Peyer's patch (tissue), 4 donors: ENCODE data around the gene CARTPT. TPM values are rescaled to one million over a fixed set of nuclear protein-coding genes. Genes with fewer than 3 reads are reported as not detected.

Source experiments
- DNase-seq, 3 donors: peaks; one replicate each; pipeline ENCODE4 v3.0.0-alpha.2; 2017 to 2019
- H3K27ac ChIP-seq, 4 donors: fragments of 200-600 bp; sonication (generic); one replicate each; pipeline ENCODE4 v1.5.1; 2016 to 2019
- H3K27me3 ChIP-seq, 2 donors: fragments of 200-600 bp; sonication (generic); one replicate each; pipeline ENCODE4 v1.5.1; 2019
- H3K36me3 ChIP-seq, 3 donors: fragments of 200-600 bp; sonication (generic); one replicate each; pipeline ENCODE4 v1.5.1; 2016 to 2019
- H3K4me1 ChIP-seq, 4 donors: fragments of 200-600 bp; sonication (generic); one replicate each; pipeline ENCODE4 v1.5.1; 2016 to 2019
- H3K4me3 ChIP-seq, 4 donors: fragments of 200-600 bp; sonication (generic); 1 replicate in 3 of 4; 2 replicates in 1 of 4; pipeline ENCODE4 v1.5.1; 2016 to 2019; ENCODE audit warnings: mild to moderate bottlenecking in 1 of 4
- H3K9me3 ChIP-seq, 4 donors: fragments of 200-600 bp; sonication (generic); one replicate each; pipeline ENCODE4 v1.5.1; 2016 to 2019; ENCODE audit warnings: mild to moderate bottlenecking in 1 of 4
- CTCF ChIP-seq, 6 experiments: fragments of 450-650 bp in 4 of 6; fragments of 200-600 bp in 2 of 6; sonication (generic) in 1 of 6; IDR thresholded peaks; one replicate each; pipeline ENCODE4 v1.5.1; 2017 to 2019; ENCODE audit warnings: antibody characterized with exemption in 6 of 6, mild to moderate bottlenecking in 3 of 6, moderate library complexity in 1 of 6
- POLR2A ChIP-seq, 2 donors: fragments of 450-650 bp; IDR thresholded peaks; one replicate each; pipeline ENCODE4 v1.5.1; 2017; ENCODE audit warnings: antibody characterized with exemption in 2 of 2, mild to moderate bottlenecking in 2 of 2, moderate library complexity in 2 of 2
- total RNA-seq, 4 donors: library from RNA; depleted of rRNA; stranded (reverse); fragments of >200 nt; gene quantifications; one replicate each; pipeline ENCODE4 v1.1.0, GENCODE V29; 2016

The CARTPT gene
- total RNA-seq, 4 donors from 2014 or later, result not detected

DNA sequence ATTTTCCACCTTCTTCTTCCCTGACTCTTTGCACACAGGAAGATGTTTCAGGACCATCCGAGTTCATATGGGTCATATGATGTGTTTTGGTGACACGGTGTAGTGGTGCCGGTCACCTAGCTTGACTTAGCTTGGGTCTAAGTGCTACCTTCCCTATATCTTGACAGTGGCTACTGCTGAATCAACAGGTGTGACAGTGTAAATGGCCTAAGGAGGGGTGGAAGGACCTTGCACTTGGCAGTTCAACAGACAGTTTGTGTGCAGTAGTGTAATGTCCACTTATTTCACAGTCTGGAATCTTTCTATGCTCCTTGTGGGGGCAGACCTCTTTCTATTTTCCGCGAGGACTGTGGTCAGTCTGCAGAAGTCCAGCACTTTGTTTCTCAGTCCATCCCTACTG lies 43.8 kb downstream of the CARTPT start:
- no peaks in the 10 kb centered on the region for H3K4me1 ChIP-seq
- H3K27ac ChIP-seq, result no peak overlapping the region
- no peaks in the 10 kb centered on the region for H3K36me3 ChIP-seq
- H3K4me3 ChIP-seq, result no peak overlapping the region
- H3K9me3 ChIP-seq, result no peaks in the 10 kb centered on the region
- H3K27me3 ChIP-seq, result no peaks in the 10 kb centered on the region
- TF ChIP-seq POLR2A (IDR thresholded peaks at IDR 0.05) (no peak), CTCF (IDR thresholded peaks at IDR 0.05) (no peak)
- no peak for DNase-seq

- Histone ChIP-seq H3K9me3 (no peaks in the 10 kb centered on the region), H3K36me3 (no peaks in the 10 kb centered on the region), H3K27ac (no peak overlapping the region), H3K4me3 (no peak overlapping the region), H3K4me1 (no peaks in the 10 kb centered on the region), H3K27me3 (no peaks in the 10 kb centered on the region)
- no peak for TF ChIP-seq POLR2A (IDR thresholded peaks at IDR 0.05)
- TF ChIP-seq CTCF (IDR thresholded peaks at IDR 0.05), result no peak
- DNase-seq, result no peak
Observed at GRCh38 chr5:71767661-71768060, 48.6 kb downstream of the CARTPT start.

- H3K4me3 ChIP-seq, result no peak overlapping the region
- no peak for DNase-seq
- H3K36me3 ChIP-seq, result no peaks in the 10 kb centered on the region
- H3K4me1 ChIP-seq, result no peaks in the 10 kb centered on the region
- H3K27ac ChIP-seq, result no peak overlapping the region
- no peaks in the 10 kb centered on the region for H3K27me3 ChIP-seq
- H3K9me3 ChIP-seq, result no peaks in the 10 kb centered on the region
- no peak for TF ChIP-seq POLR2A (IDR thresholded peaks at IDR 0.05)
- TF ChIP-seq CTCF (IDR thresholded peaks at IDR 0.05), result no peak
Observed at GRCh38 chr5:71769287-71769686, 50.2 kb downstream of the CARTPT start.

- no peak overlapping the region for H3K4me3 ChIP-seq
- H3K9me3 ChIP-seq, result no peaks in the 10 kb centered on the region
- H3K27ac ChIP-seq, result no peak overlapping the region
- no peaks in the 10 kb centered on the region for H3K27me3 ChIP-seq
- DNase-seq, result no peak
- H3K36me3 ChIP-seq, result no peaks in the 10 kb centered on the region
- no peaks in the 10 kb centered on the region for H3K4me1 ChIP-seq
- no peak for TF ChIP-seq CTCF (IDR thresholded peaks at IDR 0.05)
- TF ChIP-seq POLR2A (IDR thresholded peaks at IDR 0.05), result no peak
Observed at GRCh38 chr5:71770381-71770780, 51.3 kb downstream of the CARTPT start.

Other genes starting within 250 kb of the CARTPT start
- 10 to 100 TPM; 37.3 to 50.3 (median 43.3) TPM for gene MCCC2, start 131.9 kb upstream of the CARTPT start, total RNA-seq